ENCODE results near the gene PLEKHA7.

- TF ChIP-seq CTCF (IDR thresholded peaks at IDR 0.05) (no peak), POLR2A (IDR thresholded peaks at IDR 0.05) (no peak)
Observed at GRCh38 chr11:16879690-16880089, 134.5 kb downstream of the PLEKHA7 start.
